Mucosa of descending colon (tissue), 3 donors: ENCODE data around the gene SGSM2. TPM values are rescaled to one million over a fixed set of nuclear protein-coding genes. Genes with fewer than 3 reads are reported as not detected.

Experiments used
- ATAC-seq: fragments of 200-7000 bp; cut with Tn5 transposase; one replicate; pipeline ENCODE4 v1.9.1; 2020; ENCODE audit warnings: mild to moderate bottlenecking, moderate library complexity
- DNase-seq, 3 donors: peaks; one replicate each; pipeline ENCODE4 v3.0.0-alpha.2; 2020
- H3K36me3 ChIP-seq: fragments of 200-600 bp; one replicate; pipeline ENCODE4 v1.8.0; 2021; ENCODE audit warnings: low read depth, mild to moderate bottlenecking
- H3K4me1 ChIP-seq: fragments of 200-600 bp; one replicate; pipeline ENCODE4 v1.8.0; 2021; ENCODE audit warnings: low read depth, mild to moderate bottlenecking
- H3K4me3 ChIP-seq: fragments of 200-600 bp; one replicate; pipeline ENCODE4 v1.8.0; 2021; ENCODE audit warnings: mild to moderate bottlenecking
- H3K9me3 ChIP-seq: fragments of 200-600 bp; one replicate; pipeline ENCODE4 v1.8.0; 2021; ENCODE audit warnings: mild to moderate bottlenecking
- CTCF ChIP-seq: fragments of 200-600 bp; IDR thresholded peaks from one replicate; pipeline ENCODE4 v1.8.0; 2022; ENCODE audit warnings: antibody characterized with exemption, mild to moderate bottlenecking
- intact Hi-C, 2 donors: fragments of 100-400 bp; cut with DNase I in 1 of 2; cut with micrococcal nuclease in 1 of 2; formaldehyde crosslinking; loops; one replicate each; pipeline versions ENCODE4 v1.11.0 to v1.11.1; 2022; cut with DNase I, micrococcal nuclease
- total RNA-seq, 3 donors: library from RNA; stranded (reverse); fragmentation: NEBNext Ultra II Directional in 2 of 3; extraction: Animal tissue kit (Norgen Biotek cat#: 25700) in 2 of 3; gene quantifications; one replicate each; pipeline versions ENCODE4 v1.2.1 to v1.2.4, GENCODE V29; 2021 to 2023
- donor health status: DM: no; HTN: no; CAD: no; lungs with moderate emphysema.
- donor health status: DM: no; HTN: no; CAD: no.
- donor health status: DM: no; HTN: yes; CAD: no.

Gene SGSM2
- total RNA-seq, 3 donors from 2014 or later: 29.1 to 57.9 (median 30.2) TPM

- H3K36me3 ChIP-seq: no peaks in the 10 kb centered on the region
- H3K9me3 ChIP-seq: no peaks in the 10 kb centered on the region
- H3K4me3 ChIP-seq: no peak overlapping the region
- ATAC-seq: no peak
- no peak for TF ChIP-seq CTCF
- no peaks in the 10 kb centered on the region for H3K4me1 ChIP-seq
- DNase-seq: no peak
- intact Hi-C loops: no loop called here
Observed at GRCh38 chr17:2427910-2428309, 90.6 kb downstream of the SGSM2 start.

Other genes with a start within 250 kb of the SGSM2 start
- 10 to 100 TPM; 25.9 to 41.6 (median 38.8) TPM for gene SMG6, start 33.7 kb upstream of the SGSM2 start, total RNA-seq
- gene SRR, start 33.6 kb upstream of the SGSM2 start, total RNA-seq: 10 to 100 TPM in 1 of 3 donors, 1 to 10 TPM in 2; 9.7 to 16.2 (median 9.8) TPM
- 10 to 100 TPM; 13.6 to 23.4 (median 15.4) TPM for gene TSR1, start 1.0 kb upstream of the SGSM2 start, total RNA-seq
- 10 to 100 TPM; 22.8 to 39.1 (median 25.2) TPM for gene MNT, start 63.6 kb downstream of the SGSM2 start, total RNA-seq
- 10 to 100 TPM; 16.2 to 30.7 (median 19.9) TPM for gene METTL16, start 174.4 kb downstream of the SGSM2 start, total RNA-seq